Suppressor macrophage treated with lipopolysaccharide for 4 hours (primary cell): ENCODE data around the gene POU2F1.
"Not testable (repeated sequence)": the region's sequence is repeated elsewhere in the genome, so short reads cannot be mapped to it uniquely, and the experiment has no call there.

Experiments
- DNase-seq: peaks from one replicate; pipeline ENCODE4 v3.0.0-alpha.2; 2020

Gene POU2F1

GRCh38 chr1:167206166-167206835 is 14.4 kb upstream of the POU2F1 start:
- DNase-seq = no peak

- DNase-seq = peak; percentile 28
Observed at GRCh38 chr1:167207940-167208623, 12.6 kb upstream of the POU2F1 start.

- DNase-seq = no peak
Observed at GRCh38 chr1:167208624-167208976, 12.1 kb upstream of the POU2F1 start.

GRCh38 chr1:167209044-167209443 is 11.6 kb upstream of the POU2F1 start:
- no peak for DNase-seq

- no peak for DNase-seq
Observed at GRCh38 chr1:167210966-167211674, 9.6 kb upstream of the POU2F1 start.

GRCh38 chr1:167212025-167212424 is 8.7 kb upstream of the POU2F1 start:
- DNase-seq = no peak

GRCh38 chr1:167216809-167217208 is 3.9 kb upstream of the POU2F1 start:
- DNase-seq = no peak

GRCh38 chr1:167219194-167219593 is 1.5 kb upstream of the POU2F1 start:
- no peak for DNase-seq

- peak; percentile 75 for DNase-seq
Observed at GRCh38 chr1:167219646-167220536, 795 bp upstream of the POU2F1 start.

- DNase-seq = peak; percentile 26
Observed at GRCh38 chr1:167221126-167221737, 546 bp downstream of the POU2F1 start.

- peak; percentile 77 for DNase-seq
Observed at GRCh38 chr1:167221738-167222610, 1.3 kb downstream of the POU2F1 start.

- no peak for DNase-seq
Observed at GRCh38 chr1:167223144-167224103, 2.7 kb downstream of the POU2F1 start.

- DNase-seq = not testable (repeated sequence)
Observed at GRCh38 chr1:167224734-167225235, 4.1 kb downstream of the POU2F1 start.

GRCh38 chr1:167225920-167226319 is 5.2 kb downstream of the POU2F1 start:
- DNase-seq = no peak

- DNase-seq = no peak
Observed at GRCh38 chr1:167227934-167228378, 7.3 kb downstream of the POU2F1 start.

- peak; percentile 61 for DNase-seq
Observed at GRCh38 chr1:167229719-167230385, 9.2 kb downstream of the POU2F1 start.

- DNase-seq = no peak
Observed at GRCh38 chr1:167230437-167230836, 9.8 kb downstream of the POU2F1 start.

- no peak for DNase-seq
Observed at GRCh38 chr1:167231873-167232450, 11.3 kb downstream of the POU2F1 start.

GRCh38 chr1:167232801-167233200 is 12.1 kb downstream of the POU2F1 start:
- no peak for DNase-seq
